DMS153 treated with DMSO at 0.1 percent for 48 hours (cell line): ENCODE measurements around the gene CYB561.

Experiments used
- DNase-seq: peaks from one replicate; lab custom pipeline; 2025; ENCODE audit not compliant: unreplicated experiment; lab: John Stamatoyannopoulos, UW

Gene CYB561

DNA sequence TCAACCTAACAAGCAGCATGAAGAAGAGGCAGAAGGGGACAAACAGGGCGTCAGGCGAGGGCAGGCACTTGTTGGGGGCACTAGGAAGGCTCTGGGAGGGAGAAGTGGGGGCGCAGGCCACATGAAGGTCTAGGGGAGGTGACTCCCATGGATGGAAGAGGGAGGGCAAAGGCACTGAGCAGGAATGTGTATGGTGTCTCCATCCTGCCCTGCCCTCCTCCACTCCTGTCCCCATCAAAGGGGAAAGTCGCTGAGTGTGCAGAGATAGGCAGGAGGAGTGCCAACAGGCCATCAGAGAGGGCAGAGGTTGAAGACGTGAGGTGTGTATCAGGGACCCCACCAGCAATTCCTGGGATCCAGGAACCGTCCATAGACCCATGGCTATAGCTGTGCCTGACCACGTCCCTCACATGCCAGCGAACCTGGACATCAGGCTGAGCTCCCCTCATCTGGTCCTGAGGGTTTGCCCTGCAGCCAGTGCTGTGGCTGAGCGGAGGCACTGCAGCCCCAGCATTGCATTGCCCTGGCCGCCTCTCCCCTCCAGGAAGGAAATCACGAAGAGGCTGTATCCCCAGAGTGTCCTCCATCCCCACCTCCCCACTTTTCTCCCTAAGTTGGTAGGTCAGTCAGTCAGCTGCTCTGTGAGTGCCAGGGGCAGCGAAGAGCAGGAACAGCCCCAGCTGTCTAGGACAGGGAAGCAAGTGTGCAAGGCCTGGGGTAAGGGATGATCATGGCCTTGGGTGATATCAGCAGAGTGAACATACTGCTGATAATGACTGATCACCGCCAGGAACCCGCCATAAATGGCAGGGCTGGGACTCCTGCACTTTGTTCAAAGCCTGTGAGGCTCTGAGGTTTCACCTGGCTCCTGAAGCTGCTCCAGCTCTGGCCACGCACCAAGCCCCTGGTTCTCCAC, 6.2 kb upstream of the CYB561 start:
- DNase-seq, result no peak

DNA sequence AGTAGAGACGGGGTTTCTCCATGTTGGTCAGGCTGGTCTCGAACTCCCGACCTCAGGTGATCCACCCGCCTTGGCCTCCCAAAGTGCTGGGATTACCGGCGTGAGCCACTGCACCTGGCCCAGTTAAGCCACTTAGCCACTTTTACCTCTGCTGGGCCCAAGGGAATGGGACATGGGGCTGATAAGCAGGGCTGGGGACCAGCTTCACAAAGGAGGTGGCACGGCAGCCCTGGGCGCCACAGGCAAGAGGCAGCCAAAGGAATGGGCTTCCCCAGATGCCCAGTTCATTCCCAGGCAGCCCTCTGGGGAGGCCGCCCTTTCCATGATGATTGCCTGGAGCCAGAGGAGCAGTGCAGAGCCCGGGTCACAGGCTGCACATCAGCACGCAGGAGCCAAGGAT, 5.0 kb upstream of the CYB561 start:
- no peak for DNase-seq

DNA sequence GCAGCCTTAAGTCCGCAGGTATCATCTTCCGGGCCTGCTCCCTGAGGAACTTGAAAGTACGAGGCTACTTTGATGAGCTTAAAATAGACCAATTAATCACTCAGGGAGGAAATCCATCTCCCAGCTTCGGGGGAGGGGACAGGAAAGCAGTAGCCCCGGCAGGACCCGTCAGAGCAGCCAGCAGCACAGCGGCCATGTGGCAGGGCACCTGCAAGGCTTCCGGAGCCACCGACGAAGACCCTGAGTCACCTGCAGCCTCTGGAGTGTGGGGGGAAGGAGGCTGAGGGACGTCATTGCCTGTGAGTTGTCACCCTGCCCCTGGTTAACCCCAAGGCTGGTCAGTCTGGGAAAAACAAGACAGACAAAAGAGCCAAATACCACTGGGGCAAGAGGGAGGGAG, 4.4 kb upstream of the CYB561 start:
- no peak for DNase-seq

DNA sequence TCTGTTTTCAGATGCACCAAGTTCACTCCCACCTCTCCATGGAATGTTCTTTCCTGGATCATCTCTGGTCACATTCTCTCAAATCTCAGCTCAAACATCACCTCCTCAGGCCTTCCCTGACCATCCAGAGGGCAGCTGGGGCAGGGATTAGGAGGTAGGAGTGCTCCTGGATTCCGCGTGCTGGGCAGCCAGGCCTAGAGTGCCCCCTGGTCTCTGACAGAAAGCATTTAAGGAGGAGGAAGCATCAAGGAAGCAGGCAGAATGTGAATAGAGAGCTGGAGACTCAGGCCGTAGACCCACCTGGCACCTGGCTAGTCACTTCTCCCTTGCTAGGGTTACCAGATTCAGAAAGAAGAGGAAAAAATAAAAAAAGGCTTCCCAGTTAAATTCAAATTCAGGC, 2.5 kb upstream of the CYB561 start:
- no peak for DNase-seq

DNA sequence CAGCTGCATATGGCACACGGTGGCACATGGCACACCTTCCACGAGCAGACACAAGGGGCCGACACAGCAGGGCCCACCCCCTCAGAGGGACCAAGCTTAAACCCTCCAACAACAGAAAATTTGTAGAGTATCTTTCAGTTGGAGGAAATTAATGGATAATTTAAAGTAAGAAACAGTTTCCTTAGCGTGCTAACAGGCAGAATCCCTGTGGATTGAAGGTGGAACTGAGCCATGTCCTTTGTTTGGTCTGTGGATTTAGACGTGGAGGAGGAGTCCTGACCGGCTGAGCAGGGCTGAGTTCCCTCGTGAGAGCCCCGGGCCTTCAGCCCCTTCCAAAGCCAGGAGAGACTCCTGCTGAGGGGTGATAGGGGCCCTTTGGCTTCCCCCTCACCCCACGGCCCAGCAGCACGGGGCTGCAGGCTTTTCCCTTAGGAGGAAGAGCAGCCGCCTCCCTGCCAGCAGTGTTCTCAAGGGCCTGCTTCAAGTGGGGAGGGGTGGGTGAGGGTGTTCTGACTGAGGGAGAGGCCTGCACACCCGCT, 1.4 kb upstream of the CYB561 start:
- DNase-seq, result no peak

DNA sequence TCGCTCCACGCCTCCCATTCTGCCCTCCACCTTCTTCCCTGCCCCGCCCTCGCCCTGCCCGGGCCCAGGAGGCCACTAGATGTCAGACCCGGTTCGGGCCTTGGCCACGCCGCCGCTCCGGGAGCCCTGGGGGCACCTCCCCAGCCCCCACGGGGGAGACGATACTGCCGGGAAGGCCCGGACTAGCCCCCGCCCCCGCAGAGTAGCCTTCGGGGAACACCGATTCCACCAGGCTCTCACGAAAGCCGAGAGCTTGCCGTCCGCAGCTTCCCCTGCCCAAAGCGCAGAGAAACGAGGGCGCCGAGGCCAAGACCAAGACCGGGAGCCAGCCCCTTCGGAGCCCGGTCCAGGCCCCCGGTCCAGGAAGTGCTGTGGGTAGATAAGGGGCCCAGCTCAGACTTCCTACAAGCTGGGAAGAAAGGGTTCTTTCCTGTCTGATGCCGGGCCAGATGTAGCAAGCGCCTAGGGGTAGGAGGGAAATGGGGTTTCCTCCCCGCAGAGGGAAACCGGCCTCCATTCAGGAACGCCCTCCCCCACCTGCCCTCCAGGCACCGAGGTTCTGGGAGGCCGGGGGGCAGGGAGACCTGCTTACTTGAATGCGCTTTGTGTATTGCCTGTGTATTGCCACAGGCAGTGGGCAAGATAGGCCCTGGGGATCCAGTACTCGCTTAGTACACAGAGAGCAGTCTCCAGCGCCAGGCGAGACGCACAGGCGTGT, 806 bp upstream of the CYB561 start:
- peak; percentile 53 for DNase-seq

DNA sequence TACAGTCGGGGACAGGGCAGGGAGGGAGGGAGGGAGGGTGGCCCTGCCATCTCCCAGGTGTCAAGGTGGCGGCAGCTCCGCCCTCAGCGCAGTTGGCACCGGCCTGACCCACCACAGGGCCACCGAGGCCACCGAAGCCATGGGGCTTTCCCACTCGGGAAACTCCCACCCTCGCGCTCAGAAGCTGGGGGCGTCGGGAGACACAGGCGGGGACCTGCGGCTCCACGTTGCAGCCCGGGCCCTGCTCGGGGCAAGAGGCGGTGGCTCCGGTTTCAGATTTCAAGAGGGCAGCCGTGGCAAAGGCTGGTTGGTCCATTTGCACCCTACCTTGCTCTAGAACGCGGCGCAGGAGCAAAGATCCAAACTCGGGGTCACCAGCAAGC, 544 bp downstream of the CYB561 start:
- DNase-seq, result peak; percentile 69

DNA sequence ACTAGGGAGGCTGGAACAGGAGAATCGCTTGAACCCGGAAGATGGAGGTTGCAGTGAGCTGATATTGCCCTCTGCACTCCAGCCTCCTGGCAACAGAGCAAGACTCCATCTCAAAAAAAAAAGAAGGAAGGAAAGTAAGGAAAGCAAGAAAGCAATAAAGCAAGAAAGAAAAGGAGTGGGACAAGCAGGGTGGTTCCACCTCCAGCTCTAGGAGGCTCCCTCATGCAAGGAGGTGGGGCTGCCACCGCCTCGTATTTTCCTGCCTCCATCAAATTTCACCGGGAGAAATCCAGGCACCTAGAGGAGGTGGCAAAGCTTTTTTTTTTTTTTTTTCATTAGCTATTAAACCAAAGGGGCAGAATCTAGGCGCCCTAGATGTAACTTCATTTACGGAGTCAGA, 1.0 kb downstream of the CYB561 start:
- DNase-seq, result no peak

DNA sequence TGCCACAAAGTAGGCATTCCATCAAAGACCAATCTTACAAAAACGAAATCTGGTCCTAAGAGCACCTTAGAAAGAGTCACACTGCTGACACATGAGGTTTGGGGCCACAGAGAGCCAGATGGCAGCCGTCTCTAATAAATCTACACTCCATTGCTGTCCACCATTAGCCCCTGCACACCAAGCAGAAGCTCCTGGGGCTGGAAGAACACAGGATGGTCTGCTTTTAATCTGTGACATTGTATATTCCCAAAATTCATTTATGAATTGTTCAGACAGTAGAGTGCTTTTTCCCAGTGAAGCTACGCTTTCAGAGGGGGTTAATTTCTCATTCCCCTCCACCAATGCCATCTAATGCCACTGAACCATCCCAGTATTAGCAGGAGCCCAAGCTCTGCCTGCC, 1.6 kb downstream of the CYB561 start:
- no peak for DNase-seq

DNA sequence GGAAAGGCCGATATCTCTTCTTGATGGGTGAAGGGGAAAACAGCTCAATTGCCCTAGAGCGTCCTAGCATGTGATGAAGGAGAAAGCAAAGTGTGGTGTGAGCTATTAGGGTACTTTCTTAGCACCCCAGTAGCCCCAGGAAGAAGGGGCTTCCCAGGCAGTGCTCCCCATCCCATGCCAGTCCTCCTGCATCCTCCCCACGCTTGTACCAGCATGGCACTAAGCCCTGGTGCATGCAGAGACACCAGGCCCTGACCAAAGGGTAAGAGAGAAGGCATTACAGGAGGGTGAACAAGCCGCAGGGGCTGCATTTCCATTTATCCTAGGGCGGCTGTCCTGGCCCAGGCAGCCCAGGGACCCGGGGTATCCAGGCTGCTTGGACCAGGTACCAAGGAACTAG, 3.1 kb downstream of the CYB561 start:
- no peak for DNase-seq

DNA sequence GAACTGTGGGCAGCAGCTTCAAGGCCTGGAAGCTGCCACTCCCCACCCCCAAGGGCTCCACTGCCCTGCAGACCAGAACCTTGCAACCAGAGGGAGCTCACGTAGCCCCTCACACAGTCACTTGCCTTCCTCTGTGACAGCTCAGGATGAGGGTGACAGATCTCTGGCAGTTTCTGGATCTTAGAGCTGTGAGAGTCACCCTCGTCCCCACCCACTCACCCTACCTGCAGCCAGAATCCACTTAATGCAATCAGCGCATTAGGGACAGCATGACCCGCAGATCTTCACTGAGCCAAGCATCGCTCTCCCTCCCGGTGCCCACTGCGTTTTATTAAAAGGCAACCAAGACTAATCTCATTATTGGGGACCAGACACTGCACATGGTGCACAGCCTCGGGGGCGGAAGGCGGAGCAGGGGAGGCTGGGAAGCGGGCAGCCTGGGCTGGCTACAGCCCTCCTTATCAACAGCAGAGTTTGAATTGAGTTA, 3.5 kb downstream of the CYB561 start:
- DNase-seq, result no peak

DNA sequence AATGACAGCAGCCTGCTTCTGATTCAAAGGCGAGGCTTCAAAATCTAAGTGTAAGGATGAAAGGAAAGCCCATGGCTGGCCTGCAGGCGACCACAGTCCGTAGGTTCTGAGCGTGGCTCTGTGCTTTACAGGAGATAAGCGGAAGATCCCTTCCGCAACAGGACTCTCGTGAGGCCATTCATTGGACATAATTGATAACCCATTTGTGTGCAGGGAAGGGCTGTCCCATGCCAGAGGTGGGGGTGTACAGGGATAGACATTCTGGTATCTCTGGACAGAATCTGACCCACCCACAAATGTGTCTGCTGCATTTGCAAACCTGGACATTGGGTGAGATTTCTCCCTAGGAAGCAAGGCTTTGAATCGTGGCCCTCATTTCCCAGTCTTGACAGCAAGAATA, 4.0 kb downstream of the CYB561 start:
- no peak for DNase-seq

DNA sequence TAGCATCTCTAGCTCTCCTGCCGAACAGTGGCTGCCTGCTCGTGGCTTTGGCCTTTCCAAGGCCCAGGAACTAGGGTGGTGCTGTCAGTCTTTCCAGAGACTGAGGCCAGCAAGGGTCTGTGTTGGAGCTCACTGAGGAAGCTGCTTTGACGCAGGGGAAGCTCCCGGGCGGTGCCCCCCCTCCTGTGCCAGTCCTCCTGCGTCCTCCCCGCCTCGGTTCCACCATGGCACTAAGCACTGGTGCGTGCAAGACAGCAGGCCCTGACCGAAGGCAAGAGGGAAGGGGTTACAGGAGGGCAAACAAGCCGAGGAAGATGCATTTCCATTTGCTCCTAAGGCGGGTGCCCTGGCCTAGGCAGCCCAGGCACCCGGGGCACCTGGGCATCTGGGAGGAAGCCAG, 4.5 kb downstream of the CYB561 start:
- no peak for DNase-seq

DNA sequence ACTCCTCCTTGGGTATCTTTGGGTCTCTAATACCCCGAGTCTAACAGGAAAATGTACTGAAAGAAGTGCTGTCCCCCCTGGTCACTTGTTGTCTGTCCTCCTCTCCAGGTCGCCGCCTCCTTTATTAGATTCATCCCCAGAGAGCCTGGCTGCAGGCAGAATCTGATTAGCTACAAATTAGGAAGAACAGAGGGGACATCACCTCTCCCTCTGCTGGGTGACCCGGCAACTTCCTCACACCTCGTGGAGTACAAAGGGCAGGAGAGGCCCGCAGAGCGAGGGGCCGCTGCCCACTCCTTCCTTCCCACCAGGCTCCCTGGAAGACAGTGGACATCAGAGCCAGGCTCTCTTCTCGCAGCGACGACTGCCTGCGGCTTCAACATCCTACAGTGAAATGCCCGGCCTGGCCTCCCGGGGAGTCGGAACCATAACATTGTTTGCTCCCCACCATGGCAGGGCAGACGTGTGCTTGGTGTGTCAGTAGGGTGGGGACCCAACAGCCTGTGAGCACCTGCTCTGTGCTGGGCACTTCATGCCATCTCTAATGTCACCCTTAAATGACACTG, 5.3 kb downstream of the CYB561 start:
- DNase-seq, result no peak

DNA sequence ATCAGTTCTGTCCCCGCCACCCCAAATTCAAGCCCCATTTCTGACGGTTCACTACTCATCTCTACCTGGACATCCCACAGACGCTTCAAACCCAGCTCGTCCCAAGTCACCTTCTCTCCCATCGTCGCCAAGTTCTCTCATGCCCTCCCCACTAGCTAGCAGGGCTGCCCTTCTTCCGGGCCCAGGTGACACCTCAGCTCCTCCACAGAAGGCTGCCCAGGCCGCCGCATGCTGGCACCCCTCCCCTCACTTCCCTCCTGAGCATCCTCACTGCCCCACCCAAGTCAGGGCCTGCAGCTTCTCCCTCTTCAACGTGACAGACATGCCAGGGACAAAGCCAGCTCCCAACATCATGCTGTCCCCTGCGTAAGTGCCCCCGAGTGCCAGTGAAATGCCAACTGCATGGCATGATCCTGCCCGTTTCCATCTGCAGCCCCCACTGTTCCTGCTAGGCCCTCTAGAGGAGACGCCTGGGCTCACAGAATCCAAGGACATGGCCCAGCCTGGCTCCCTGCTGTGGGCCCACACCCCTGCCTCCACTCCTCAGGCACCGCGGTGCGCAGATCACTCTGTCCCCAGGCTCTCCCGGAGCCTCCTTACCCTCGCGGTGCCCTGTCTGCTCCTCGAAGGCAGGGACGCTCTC, 5.9 kb downstream of the CYB561 start:
- DNase-seq, result no peak

DNA sequence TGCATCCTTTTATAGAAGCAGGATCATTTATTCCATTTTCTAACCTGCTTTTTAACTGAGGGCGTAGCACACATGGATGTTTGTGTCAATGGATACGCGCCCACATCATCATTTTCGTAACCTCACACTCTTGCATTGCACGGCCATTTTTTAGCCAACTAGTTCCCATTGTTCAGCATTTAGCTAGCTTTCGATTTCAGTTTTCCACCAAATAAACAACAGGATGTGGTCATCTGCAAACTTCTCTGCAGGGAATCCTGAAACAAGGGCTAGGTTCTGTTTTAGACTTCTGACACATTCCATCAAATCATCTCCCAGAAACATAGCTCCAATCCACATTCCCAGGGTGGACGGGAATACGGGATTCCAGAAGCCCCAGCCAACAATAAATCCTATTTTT, 6.4 kb downstream of the CYB561 start:
- no peak for DNase-seq

DNA sequence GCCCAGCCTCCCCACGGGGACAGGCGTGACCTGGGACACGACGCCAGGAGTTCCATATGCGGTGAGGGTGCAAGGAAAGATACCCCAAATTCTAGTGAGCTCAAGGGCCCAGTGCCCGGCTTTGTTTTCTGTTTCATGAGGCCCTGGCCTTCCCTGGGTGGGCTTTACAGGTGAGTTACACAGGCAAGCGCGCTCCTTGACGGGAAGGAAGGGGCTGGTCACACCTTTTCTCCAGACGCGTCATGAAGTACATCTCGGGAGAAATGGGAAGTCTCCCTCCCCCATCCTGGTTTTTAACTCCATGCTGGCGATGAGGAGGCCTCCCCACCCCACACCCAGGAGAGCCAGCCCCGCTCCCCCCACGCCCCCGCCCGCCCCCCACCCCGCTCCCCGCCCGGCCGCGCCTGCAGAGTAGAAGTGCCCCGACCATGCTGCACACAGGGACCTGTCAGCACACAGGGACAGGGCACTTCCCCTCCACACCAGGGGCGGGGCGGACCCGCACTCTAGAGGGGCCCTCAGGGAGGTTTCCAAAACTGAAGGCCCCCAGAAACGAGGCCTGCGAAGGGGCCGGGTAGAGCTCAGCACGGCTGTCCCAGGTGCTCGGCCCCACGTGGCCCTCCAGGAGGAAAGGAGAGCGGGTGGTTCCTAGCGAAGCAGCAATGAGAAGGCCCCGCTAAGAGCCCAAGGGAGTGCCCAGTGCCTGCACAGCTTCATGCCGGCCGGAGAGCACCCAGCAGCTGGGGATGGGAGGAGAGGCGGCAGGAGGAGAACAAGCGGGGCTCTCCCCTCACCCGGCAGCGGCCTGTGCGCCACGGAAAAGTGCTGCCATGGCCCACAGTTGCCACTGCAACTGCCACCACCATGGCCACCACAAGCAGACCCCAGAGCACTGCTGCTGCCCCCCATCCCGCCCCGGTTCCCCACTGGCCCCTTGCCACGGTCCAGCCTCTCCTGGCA, 7.7 kb downstream of the CYB561 start:
- no peak for DNase-seq

DNA sequence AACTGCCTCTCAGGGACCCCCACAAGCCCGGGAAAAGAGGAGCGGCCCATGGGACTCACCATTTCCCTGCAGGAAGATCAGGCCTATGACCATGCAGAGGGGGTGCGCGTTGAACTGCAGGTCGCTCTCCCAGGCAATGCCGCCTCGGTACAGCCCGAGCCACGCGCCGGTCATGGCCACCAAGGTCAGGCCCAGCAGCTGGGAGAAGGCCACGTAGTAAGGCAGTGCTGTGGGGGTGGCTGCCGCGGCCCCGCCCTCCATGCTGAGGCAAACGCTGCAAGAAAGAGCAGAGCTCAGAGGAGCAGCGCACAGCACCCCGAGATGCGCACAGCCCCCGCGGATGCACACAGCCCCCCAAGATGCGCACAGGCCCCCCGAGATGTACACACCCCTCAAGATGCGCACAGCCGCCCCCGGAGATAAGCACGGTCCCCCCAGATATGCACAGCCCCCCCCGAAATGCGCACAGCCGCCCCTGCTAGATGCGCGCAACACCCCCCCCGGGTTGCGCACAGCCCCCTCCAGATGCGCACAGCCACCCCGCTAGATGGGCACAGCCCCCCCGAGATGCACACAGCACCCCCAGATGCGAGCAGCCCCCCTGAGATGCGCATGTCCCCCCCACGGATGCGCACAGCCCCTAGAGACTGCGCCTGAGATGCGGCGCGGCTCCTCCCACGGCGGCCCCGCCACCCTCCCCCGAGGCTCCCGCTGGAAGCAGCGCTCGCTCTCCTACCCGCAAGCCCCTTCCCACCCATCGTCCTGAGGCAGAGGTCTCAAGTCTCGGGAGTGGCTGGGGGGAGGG, 8.6 kb downstream of the CYB561 start:
- DNase-seq, result no peak

DNA sequence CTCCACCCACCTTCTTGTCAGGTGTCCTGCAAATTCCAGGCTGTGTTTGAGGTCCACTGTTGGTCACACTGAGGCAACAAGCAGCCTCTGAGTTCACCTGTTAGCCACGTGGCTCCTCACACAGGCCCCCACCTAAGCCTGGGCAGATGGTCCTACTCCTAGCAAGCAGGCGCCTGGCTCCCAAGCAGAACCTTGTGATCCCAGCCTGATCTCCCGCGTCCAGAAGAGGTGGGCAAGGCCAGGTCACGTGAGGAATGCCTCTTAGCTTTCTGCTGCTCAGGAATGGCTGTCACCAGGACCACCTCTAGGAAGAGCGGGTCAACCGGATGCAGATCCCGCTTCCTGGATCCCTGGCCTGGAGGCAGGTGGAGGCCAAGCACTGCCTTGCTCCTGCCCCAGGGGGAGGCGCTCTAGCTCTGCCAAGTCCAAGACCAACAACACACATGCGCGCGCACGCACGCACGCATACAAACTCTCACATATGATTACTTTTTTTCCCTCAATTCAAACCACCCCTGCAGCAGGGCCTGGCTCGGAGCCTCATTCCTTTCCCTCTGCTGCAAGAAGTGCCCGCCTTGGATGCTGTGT, 9.5 kb downstream of the CYB561 start:
- no peak for DNase-seq
